AG09319 (cell line): ENCODE data around the gene TRIM29.

Source experiments
- DNase-seq: peaks from one replicate; pipeline ENCODE4 v3.0.0-alpha.2; 2010; ENCODE audit warnings: low read depth; ENCODE audit errors: extremely low read depth
- TF ChIP-seq, protein P1 (sequence below): IDR thresholded peaks from 2 replicates; pipeline ENCODE4 v1.5.1; 2011; ENCODE audit warnings: low read depth, mild to moderate bottlenecking, inconsistent platforms, low read length, moderate library complexity

Gene TRIM29

DNA sequence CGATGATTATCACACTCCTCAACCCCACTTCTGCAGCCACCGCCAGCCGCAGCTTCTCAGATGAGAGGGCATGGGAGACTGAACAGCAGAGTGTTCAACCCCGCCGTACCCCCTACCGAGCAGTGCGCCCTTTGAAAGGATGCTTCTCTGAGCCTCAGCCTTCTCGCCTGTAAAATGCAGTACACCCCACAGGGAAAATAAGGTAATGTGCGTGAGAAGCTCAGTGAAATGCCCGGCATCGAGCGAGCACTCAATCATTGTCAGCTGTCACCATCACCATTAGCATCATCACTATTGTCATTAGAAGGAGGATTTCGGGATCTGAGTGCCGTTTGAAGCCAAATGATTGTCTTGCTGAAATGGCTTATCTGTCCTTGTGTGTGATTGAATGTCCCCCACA, 13.6 kb downstream of the TRIM29 start:
- no peak for DNase-seq
- TF ChIP-seq, protein P1, sequence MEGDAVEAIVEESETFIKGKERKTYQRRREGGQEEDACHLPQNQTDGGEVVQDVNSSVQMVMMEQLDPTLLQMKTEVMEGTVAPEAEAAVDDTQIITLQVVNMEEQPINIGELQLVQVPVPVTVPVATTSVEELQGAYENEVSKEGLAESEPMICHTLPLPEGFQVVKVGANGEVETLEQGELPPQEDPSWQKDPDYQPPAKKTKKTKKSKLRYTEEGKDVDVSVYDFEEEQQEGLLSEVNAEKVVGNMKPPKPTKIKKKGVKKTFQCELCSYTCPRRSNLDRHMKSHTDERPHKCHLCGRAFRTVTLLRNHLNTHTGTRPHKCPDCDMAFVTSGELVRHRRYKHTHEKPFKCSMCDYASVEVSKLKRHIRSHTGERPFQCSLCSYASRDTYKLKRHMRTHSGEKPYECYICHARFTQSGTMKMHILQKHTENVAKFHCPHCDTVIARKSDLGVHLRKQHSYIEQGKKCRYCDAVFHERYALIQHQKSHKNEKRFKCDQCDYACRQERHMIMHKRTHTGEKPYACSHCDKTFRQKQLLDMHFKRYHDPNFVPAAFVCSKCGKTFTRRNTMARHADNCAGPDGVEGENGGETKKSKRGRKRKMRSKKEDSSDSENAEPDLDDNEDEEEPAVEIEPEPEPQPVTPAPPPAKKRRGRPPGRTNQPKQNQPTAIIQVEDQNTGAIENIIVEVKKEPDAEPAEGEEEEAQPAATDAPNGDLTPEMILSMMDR = no peak

DNA sequence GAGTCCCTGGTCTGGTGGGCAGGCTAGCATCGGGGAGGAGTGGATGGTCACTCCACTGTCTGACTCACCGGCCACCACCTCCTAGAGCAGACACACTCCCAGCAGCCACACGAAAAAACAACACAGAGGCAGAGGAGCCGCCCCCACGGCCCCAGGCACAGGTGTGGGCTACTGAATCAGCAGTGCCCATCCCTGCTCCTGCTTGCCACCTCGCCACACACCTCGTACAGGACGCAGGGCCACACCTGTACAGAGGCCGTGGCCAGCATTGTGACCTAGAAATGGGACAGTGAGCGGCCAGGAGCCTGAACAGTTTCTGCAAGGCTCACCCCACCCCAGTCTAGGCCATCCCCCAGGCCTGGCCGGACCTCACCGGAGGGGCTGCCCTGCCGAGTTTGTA, 14.0 kb downstream of the TRIM29 start:
- TF ChIP-seq, protein P1 = no peak
- DNase-seq = no peak

DNA sequence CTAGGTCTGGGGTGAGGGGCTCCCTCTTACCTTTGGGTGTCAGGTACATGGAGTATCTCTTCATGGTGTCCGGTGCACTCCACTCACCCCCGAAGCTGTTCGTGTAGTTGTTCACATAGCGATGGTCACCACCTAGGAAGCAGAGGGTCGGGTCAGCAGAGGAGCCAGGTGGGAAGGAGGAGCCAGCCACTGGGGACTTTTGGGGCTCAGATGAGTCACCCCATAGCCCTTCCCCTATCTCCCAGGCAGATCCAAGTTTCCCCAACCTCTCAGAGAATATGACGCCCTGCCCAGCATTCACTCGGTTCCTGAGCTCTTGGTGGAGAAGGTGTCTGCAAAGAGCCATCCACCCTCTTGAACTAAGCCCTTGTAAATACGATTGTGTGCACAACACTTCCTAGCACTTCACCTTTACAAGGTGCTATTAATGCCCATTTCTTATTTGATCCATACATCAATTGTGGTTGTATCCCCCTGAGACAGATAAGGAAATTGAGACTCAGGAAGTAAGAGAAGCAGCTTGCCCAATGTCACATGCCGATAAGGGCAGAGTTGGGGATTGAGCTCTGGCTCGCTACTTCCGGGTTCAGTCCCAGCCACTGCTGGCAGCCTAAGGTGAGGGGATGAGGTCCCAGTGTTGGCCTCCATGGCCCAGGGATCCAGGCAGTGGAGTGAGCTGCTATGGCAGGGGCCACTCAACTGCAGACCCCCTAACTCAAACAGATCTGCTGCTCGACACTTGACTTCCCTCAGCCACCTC, 14.8 kb downstream of the TRIM29 start:
- DNase-seq = no peak
- TF ChIP-seq, protein P1 = no peak

DNA sequence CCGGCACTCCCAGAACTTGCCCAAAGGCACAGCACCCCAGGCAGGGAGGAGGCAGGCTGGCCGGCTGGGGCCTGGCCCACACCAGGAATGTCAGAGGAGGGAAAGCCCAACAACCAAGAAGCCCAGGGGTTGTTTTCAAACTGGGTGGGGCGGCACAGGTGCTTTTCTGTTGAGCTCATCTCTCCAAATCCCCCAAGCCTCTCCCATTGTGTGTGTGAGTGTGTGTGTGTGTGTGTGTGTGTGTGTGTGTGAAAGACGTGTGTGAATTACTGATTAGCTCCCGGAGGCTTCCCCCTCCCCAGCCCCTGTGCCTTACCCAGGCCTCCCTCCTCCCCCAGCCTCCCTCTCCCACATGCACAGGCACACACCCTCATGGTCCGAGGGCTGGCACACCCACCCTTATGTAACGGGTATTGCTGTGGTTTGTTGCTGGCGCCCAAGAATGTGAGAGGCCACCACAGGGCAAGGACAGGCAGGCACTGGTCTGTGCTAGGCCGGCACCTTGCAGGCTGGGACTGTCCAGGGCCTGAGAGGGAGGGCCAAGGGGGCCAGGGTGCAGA, 15.9 kb downstream of the TRIM29 start:
- TF ChIP-seq, protein P1 = no peak
- DNase-seq = no peak

DNA sequence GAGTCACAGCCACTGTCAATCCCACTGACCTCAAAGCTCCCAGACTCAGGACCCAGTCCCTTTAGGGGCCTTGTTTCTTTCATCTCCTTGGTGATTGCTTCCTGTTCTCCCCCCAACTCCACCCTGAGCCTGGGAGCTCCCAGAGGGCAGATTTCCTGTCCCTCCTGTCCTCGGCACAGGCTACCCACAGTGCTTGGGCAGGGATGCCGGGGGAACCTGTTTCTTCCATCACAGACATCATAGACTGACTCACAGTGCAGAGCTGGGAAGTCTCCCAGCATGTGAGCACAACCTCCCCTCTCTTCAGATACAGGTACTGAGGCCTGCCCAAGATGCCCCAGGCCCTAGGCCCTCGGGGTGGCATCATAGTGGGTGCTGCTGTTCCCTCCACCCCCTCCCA, 16.6 kb downstream of the TRIM29 start:
- DNase-seq = no peak
- TF ChIP-seq, protein P1 = no peak

DNA sequence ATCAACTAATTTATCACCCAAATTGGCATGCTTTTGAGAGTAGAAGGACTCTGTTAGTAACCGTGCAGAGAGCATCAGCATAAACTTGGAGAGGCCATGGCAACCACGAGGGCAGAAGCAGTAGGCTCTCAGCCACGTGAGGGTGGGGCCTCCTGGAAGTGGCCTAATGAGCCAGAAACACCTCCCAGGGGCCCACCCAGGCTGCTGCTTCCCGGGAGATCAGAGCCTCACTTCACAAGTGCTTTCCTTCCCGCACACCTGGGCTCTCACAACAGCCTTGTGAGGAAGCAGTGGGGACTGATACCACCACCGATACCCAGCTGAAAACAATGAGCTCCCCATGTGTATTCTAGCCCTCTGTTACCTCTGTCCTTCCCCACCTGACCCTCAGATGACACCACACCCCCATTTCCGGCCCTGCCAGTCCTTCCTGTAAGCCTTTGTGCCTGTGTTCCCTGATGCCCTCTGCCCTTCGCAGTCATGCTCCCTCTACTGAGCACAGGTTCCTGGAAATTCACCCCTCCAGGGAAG, 17.0 kb downstream of the TRIM29 start:
- TF ChIP-seq, protein P1 = no peak

DNA sequence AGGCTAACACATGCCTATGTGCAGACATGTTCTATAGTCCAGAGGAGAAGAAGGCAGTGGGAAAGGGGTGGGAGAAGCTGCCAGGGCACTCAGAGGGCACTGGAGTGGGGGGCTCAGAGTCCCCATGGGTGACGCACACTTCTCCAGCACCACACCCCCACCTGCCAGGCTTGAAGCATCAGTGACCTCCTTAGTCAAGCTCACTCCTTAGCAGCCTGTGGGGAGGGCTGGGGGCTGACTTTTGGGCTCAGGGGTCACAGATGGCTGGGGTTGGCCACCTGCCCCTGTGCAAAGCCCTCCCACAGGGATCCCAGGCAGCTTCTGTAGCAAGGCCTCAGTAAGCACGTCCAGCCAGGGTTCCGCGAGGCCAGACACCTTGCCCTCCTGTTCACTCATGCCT, 18.8 kb downstream of the TRIM29 start:
- TF ChIP-seq, protein P1 = no peak
- DNase-seq = no peak

More for the DNA sequence above, 17.0 kb downstream of the TRIM29 start:
- no peak for DNase-seq
